ENCODE data around the gene CHN1.

The CHN1 gene

DNA sequence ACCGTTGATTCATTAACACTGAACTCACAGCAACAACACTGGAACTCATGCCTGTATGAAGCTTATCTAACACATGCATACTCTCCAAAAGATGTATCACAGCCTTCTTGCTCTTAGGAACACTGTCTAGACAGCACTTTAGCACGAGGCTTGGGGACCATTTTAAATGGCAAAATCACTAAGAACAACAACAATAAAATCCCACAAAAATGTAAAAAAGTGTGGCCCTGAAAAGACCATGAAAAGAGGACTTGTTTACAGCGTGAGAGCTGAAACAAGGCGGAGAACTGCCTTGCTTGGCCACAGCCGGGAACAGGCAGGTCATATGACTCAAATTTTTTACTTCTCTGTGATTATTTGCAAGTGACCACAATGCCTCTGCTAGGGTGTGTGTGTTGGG, 48.1 kb downstream of the CHN1 start:
- Mint-ChIP-seq H3K36me3 (ENCODE audit: low read depth) (peaks cover 60% of the 10 kb centered on the region), H3K9me3 (peaks cover 30% of the 10 kb centered on the region), H3K4me3 (no peak overlapping the region), H3K4me1 (peaks cover 17% of the 10 kb centered on the region), H3K27me3 (ENCODE audit: low read depth, poor library complexity) (peaks cover 3% of the 10 kb centered on the region), H3K27ac (no peak overlapping the region)
- TF ChIP-seq, protein P1, sequence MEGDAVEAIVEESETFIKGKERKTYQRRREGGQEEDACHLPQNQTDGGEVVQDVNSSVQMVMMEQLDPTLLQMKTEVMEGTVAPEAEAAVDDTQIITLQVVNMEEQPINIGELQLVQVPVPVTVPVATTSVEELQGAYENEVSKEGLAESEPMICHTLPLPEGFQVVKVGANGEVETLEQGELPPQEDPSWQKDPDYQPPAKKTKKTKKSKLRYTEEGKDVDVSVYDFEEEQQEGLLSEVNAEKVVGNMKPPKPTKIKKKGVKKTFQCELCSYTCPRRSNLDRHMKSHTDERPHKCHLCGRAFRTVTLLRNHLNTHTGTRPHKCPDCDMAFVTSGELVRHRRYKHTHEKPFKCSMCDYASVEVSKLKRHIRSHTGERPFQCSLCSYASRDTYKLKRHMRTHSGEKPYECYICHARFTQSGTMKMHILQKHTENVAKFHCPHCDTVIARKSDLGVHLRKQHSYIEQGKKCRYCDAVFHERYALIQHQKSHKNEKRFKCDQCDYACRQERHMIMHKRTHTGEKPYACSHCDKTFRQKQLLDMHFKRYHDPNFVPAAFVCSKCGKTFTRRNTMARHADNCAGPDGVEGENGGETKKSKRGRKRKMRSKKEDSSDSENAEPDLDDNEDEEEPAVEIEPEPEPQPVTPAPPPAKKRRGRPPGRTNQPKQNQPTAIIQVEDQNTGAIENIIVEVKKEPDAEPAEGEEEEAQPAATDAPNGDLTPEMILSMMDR (IDR thresholded peaks at IDR 0.05): no peak
- DNase-seq: no peak

DNA sequence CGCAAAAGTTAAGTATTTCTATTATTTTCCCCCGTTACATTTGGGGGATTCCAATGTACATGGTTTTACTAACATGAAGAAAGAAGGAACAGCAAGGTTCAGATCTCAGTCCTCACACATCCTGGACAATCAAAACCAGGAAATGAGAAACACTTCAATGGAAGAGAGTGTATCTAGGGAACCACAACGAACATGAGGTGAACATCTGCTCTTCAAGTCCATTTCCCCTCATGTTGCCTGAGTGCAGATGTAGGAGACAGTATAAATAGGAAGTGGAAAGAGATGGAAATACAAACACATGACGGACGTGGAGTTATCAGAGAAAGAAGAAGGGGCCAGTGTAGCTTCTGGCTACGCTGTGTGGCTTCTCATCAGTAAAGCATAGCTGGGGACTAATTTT, 52.6 kb downstream of the CHN1 start:
- Mint-ChIP-seq H3K9me3 (peaks cover 30% of the 10 kb centered on the region), H3K27me3 (ENCODE audit: low read depth, poor library complexity) (peaks cover 3% of the 10 kb centered on the region), H3K4me1 (peaks cover 10% of the 10 kb centered on the region), H3K4me3 (no peak overlapping the region), H3K36me3 (ENCODE audit: low read depth) (peaks cover 52% of the 10 kb centered on the region), H3K27ac (peak overlapping the region; percentile 13)
- TF ChIP-seq, protein P1 (IDR thresholded peaks at IDR 0.05): no peak
- no peak for DNase-seq

DNA sequence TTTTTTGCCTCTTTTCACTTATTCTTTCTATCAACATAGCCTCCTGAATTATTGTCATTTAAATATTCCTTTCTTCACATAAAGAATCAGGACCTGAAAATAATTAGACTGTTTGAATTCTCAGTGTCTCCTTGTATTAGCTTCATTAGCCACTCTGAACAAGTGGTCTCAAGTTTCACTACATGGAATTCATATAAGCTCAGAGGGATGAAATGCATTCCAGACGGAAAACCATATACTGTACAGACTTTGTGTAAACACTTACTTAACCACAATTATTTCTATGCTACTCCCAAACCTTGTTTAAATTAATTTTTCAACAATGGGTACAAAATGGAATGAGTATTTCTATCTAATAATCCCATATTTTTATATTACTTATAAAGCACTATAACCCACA, 53.4 kb downstream of the CHN1 start:
- TF ChIP-seq, protein P1 (IDR thresholded peaks at IDR 0.05): no peak
- Mint-ChIP-seq H3K9me3 (peaks cover 26% of the 10 kb centered on the region), H3K4me3 (no peak overlapping the region), H3K36me3 (ENCODE audit: low read depth) (peaks cover 47% of the 10 kb centered on the region), H3K27ac (no peak overlapping the region), H3K4me1 (peaks cover 10% of the 10 kb centered on the region), H3K27me3 (ENCODE audit: low read depth, poor library complexity) (peaks cover 3% of the 10 kb centered on the region)
- DNase-seq: no peak

DNA sequence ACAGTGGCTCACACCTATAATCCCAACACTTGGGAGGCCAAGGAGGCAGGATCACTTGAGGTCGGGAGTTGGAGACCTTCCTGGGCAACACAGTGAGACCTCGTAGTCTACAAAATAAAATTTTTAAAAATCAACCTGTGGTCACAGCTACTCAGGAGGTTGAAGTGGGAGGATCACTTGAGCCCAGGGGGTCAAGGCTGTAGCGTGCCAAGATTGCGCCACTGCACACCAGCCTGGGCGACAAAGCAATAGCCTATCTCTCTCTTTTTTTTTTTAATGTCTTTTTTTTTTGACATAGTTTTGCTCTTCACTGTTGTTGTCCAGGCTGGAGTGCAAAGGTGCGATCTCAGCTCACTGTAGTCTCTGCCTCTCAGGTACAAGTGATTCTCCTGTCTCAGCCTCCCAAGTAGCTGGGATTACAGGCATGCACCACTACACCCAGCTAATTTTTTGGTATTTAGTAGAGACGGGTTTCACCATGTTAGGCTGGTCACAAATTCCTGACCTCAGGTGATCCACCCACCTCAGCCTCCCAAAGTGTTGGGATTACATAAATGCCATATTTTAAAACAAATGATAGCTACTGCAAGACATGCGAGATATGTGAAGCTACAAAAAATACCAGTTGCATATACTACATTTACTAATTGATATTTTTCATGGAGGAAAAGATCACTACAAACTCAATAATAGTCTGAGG, 55.0 kb downstream of the CHN1 start:
- H3K9me3 Mint-ChIP-seq: peaks cover 15% of the 10 kb centered on the region
- H3K36me3 Mint-ChIP-seq (ENCODE audit: low read depth): peaks cover 36% of the 10 kb centered on the region
- H3K4me3 Mint-ChIP-seq: no peak overlapping the region
- no peak for DNase-seq
- TF ChIP-seq, protein P1 (IDR thresholded peaks at IDR 0.05): no peak
- H3K4me1 Mint-ChIP-seq: peaks cover 10% of the 10 kb centered on the region
- peaks cover 3% of the 10 kb centered on the region for H3K27me3 Mint-ChIP-seq (ENCODE audit: low read depth, poor library complexity)
- H3K27ac Mint-ChIP-seq: peak overlapping the region; percentile 77

DNA sequence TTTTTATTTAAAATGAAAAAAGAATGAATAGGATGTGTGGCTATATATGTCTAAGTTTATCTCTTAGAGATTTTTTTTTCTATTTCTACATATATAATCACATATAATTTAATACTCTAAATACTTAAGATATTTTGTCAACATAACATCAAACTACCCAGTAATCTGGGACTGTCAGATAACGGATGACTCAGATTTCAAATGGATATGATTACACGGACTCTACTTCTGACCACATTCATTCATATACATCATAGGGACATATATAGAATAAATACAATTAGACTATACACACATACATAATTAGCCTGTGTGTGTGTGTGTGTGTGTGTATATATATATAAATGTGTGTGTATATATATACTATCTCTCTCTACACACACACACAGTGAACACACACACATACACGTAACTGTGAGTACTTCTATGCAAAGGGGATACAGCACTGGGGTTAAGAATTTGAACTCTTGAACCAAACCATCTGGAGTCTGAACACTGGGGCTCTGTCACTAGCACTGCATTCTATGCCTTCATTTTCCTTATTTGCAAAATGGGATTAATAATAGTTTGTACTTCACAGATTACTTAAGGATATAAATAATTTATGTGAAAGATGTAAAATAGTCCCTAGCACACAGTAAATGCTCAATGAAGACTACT, 59.5 kb downstream of the CHN1 start:
- H3K4me3 Mint-ChIP-seq: no peak overlapping the region
- H3K9me3 Mint-ChIP-seq: no peaks in the 10 kb centered on the region
- H3K27me3 Mint-ChIP-seq (ENCODE audit: low read depth, poor library complexity): no peaks in the 10 kb centered on the region
- no peaks in the 10 kb centered on the region for H3K4me1 Mint-ChIP-seq
- H3K27ac Mint-ChIP-seq: no peak overlapping the region
- TF ChIP-seq, protein P1 (IDR thresholded peaks at IDR 0.05): no peak
- DNase-seq: no peak
- H3K36me3 Mint-ChIP-seq (ENCODE audit: low read depth): peaks cover 52% of the 10 kb centered on the region

DNA sequence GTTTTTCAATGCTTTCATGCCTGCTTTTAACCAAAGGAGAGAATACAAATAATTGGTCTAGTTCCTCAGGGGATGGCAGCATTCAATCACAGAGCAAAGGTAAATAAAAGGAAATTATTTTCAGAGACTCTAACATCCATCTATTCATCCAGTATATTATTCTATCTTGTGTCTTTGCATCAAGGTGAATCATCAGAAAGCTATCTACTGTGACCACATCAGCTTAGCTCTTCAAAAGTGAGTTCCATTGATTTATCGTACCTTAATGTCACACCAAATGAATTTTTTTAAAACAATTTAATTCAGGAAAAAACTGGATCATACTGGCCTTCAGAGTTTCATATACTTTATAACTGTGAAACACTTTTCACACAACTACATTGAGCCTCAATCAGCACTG, 66.1 kb downstream of the CHN1 start:
- TF ChIP-seq, protein P1 (IDR thresholded peaks at IDR 0.05): no peak
- DNase-seq: no peak
- peaks cover 8% of the 10 kb centered on the region for H3K9me3 Mint-ChIP-seq
- no peak overlapping the region for H3K4me3 Mint-ChIP-seq
- no peaks in the 10 kb centered on the region for H3K27me3 Mint-ChIP-seq (ENCODE audit: low read depth, poor library complexity)
- no peak overlapping the region for H3K27ac Mint-ChIP-seq
- no peaks in the 10 kb centered on the region for H3K4me1 Mint-ChIP-seq
- H3K36me3 Mint-ChIP-seq (ENCODE audit: low read depth): peaks cover 57% of the 10 kb centered on the region
